ENCODE measurements around the gene FOXK2. TPM values are rescaled to one million over a fixed set of nuclear protein-coding genes. Genes with fewer than 3 reads are reported as not detected.

Gene FOXK2
- total and polyA plus RNA-seq, 2 donors (not counting 3 experiments of a cell fraction or from before 2014, with no cell fraction given): 33.4 to 79.3 TPM

DNA sequence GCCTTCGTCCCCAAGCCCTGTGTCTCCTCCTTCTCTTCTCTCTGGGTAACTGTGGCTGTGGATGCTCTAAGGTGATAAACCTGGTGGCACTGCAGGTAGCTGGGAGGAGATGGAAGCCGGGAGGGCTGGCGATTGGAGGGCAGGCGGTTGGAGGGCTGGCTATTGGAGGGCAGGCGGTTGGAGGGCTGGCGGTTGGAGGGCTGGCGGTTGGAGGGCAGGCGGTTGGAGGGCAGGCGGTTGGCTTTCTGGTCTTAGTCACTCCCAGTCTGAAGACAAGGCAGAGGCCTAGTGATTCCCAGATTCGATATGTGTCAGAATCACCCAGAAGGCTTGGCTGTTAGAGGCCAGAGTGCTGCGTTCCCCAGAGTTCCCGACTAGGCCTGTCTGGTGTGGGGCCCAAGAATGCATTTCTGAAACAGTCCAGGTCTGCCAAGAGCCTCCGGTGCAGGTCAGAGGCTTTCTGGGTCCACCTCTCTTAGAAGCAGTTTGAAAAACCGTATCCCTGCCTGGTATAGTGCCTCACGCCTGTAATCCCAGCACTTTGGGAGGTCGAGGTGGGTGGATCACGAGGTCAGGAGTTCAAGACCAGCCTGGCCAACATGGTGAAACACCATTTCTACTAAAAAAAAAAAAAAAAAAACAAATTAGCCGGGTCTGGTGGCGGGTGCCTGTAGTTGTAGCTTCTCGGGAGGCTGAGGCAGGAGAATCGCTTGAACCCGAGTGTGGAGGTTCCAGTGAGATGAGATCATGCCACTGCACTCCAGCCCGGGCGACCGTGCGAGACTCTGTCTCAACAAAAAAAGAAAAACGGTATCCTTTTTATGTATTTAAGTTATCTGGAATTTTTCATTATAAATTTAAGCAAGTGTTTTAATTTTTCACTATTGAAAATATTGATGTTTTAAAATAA, 69.0 kb downstream of the FOXK2 start:
- POLR2A ChIA-PET: no interaction called here
- H3K79me2 ChIP-seq (ENCODE audit: control insufficient read depth, insufficient read depth, low read length): no peaks in the 10 kb centered on the region
- dilution Hi-C loops (cut with MboI; ENCODE audit: extremely low pct_ligation_motif_present, low sequenced_read_pairs) (no loop called here), intact Hi-C loops (cut with micrococcal nuclease) (no loop called here)
- DNase-seq (ENCODE audit: low read depth, low spot score) (no peak), FAIRE-seq (no peak)
- no peak overlapping the region for H3K9ac ChIP-seq (replicated peaks; ENCODE audit: extremely low read depth, insufficient read depth, low read length)
- H2AFZ ChIP-seq (ENCODE audit: low read depth, low read length): no peak overlapping the region
- no peak for TF ChIP-seq POLR2AphosphoS5 (IDR thresholded peaks at IDR 0.05; ENCODE audit: insufficient read depth, low read depth, low read length)
- TF ChIP-seq MYC (IDR thresholded peaks at IDR 0.05; ENCODE audit: low read depth, low read length): no peak
- TF ChIP-seq FOS (IDR thresholded peaks at IDR 0.05; ENCODE audit: borderline replicate concordance, insufficient read depth, low read length): no peak
- no peak for TF ChIP-seq CTCF (IDR thresholded peaks at IDR 0.05; ENCODE audit: extremely low read depth in 1 of 2, insufficient read depth in 1 of 2, low read depth in 1 of 2, low read length in 2 of 2)
- TF ChIP-seq, protein P1, sequence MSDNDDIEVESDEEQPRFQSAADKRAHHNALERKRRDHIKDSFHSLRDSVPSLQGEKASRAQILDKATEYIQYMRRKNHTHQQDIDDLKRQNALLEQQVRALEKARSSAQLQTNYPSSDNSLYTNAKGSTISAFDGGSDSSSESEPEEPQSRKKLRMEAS (IDR thresholded peaks at IDR 0.05; ENCODE audit: insufficient read depth, insufficient read length): no peak
- no peak for TF ChIP-seq GATA2 (IDR thresholded peaks at IDR 0.05; ENCODE audit: insufficient read depth, insufficient read length, low read depth, low read length)
- CTCF ChIA-PET: no interaction called here
- H3K4me1 ChIP-seq (ENCODE audit: control insufficient read depth, extremely low read depth, insufficient read depth, low read length): peaks cover 3% of the 10 kb centered on the region
- H3K4me2 ChIP-seq (ENCODE audit: insufficient read depth, low read length): no peak overlapping the region
- no TSS peak for BruUV-seq (replicated peaks)
- H3K27me3 ChIP-seq (ENCODE audit: control insufficient read depth in 2 of 2, insufficient read depth in 2 of 2, low read length in 2 of 2): no peaks in the 10 kb centered on the region
- no peak overlapping the region for H3K27ac ChIP-seq (ENCODE audit: insufficient read depth, low read depth, low read length)
- H4K20me1 ChIP-seq (replicated peaks; ENCODE audit: control insufficient read depth, extremely low read depth, insufficient read depth, low read length): no peaks in the 10 kb centered on the region
- peaks cover 3 to 13% of the 10 kb centered on the region in 2 experiments for H3K36me3 ChIP-seq (ENCODE audit: control insufficient read depth in 2 of 2, extremely low read depth in 1 of 2, insufficient read depth in 2 of 2, low read length in 2 of 2)
- H3K9me3 ChIP-seq (replicated peaks; ENCODE audit: control insufficient read depth, insufficient read depth, low read length): no peaks in the 10 kb centered on the region
- no peak overlapping the region for H3K4me3 ChIP-seq (replicated peaks in 1 of 3; ENCODE audit: insufficient read depth in 1 of 3, low read depth in 1 of 3, low read length in 3 of 3)
- H3K9me1 ChIP-seq (replicated peaks; ENCODE audit: control insufficient read depth, extremely low read depth, insufficient read depth, low read length): no peaks in the 10 kb centered on the region

Data from endothelial cell of umbilical vein (primary cell).